MM.1S (cell line): ENCODE results near the gene NCS1.
A peak's percentile ranks its signal among the peaks of the same experiment; 100 is the strongest.

ENCODE experiments used
- DNase-seq: peaks from one replicate; pipeline ENCODE4 v3.0.0-alpha.2; 2015
- H2AFZ ChIP-seq: fragments of 300-600 bp; sonication (generic); 2 replicates; pipeline ENCODE4 v1.6.0; 2016; ENCODE audit warnings: antibody characterized with exemption, low read length
- H3F3A ChIP-seq: fragments of 300-600 bp; sonication (generic); 2 replicates; pipeline ENCODE4 v1.6.1; 2016; ENCODE audit warnings: mild to moderate bottlenecking, antibody characterized with exemption, low read length, moderate library complexity, mixed read lengths; ENCODE audit not compliant: insufficient read depth
- H3K27ac ChIP-seq: fragments of 300-600 bp; sonication (generic); 2 replicates; pipeline ENCODE4 v1.5.1; 2016; ENCODE audit warnings: mild to moderate bottlenecking, low read length
- H3K27me3 ChIP-seq: fragments of 300-600 bp; sonication (generic); replicated peaks from 2 replicates; pipeline ENCODE4 v1.6.0; 2016; ENCODE audit warnings: low read length; ENCODE audit not compliant: insufficient read depth
- H3K36me3 ChIP-seq: fragments of 300-600 bp; sonication (generic); replicated peaks from 2 replicates; pipeline ENCODE4 v1.6.1; 2016; ENCODE audit warnings: mild to moderate bottlenecking, low read length, mixed read lengths; ENCODE audit not compliant: insufficient read depth
- H3K4me1 ChIP-seq: fragments of 300-600 bp; sonication (generic); 2 replicates; pipeline ENCODE4 v1.6.1; 2016; ENCODE audit warnings: low read length, mixed read lengths
- H3K4me2 ChIP-seq: fragments of 300-600 bp; sonication (generic); 2 replicates; pipeline ENCODE4 v1.6.0; 2016; ENCODE audit warnings: low read depth, low read length
- H3K4me3 ChIP-seq: fragments of 300-600 bp; sonication (generic); 2 replicates; pipeline ENCODE4 v1.5.1; 2016; ENCODE audit warnings: low read length, mixed read lengths
- H3K79me2 ChIP-seq: fragments of 300-600 bp; sonication (generic); 2 replicates; pipeline ENCODE4 v1.6.1; 2016; ENCODE audit warnings: mixed run types, low read length, mixed read lengths
- H3K9ac ChIP-seq: fragments of 300-600 bp; sonication (generic); 2 replicates; pipeline ENCODE4 v1.6.1; 2016; ENCODE audit warnings: low read length, mixed read lengths
- H3K9me2 ChIP-seq: fragments of 300-600 bp; sonication (generic); replicated peaks from 2 replicates; pipeline ENCODE4 v1.6.1; 2016; ENCODE audit warnings: mild to moderate bottlenecking, low read length, mixed read lengths; ENCODE audit not compliant: insufficient read depth
- H3K9me3 ChIP-seq: fragments of 300-600 bp; sonication (generic); replicated peaks from 2 replicates; pipeline ENCODE4 v1.6.1; 2016; ENCODE audit warnings: mild to moderate bottlenecking, low read length, mixed read lengths; ENCODE audit not compliant: insufficient read depth
- H4K20me1 ChIP-seq: fragments of 300-600 bp; sonication (generic); 2 replicates; pipeline ENCODE4 v1.6.1; 2016; ENCODE audit warnings: mild to moderate bottlenecking, low read length, moderate library complexity, mixed read lengths; ENCODE audit not compliant: insufficient read depth
- EZH2 ChIP-seq: fragments of 300-600 bp; sonication (generic); optimal IDR thresholded peaks from 2 replicates; pipeline ENCODE3; 2017; ENCODE audit warnings: low read depth, mild to moderate bottlenecking, antibody characterized with exemption, low read length, mixed read lengths
- EZH2phosphoT487 ChIP-seq: fragments of 300-600 bp; sonication (generic); IDR thresholded peaks from 2 replicates; pipeline ENCODE4 v1.6.1; 2018; ENCODE audit warnings: antibody characterized with exemption, low read length
- TF ChIP-seq, protein P1 (sequence below): fragments of 300-600 bp; sonication (generic); IDR thresholded peaks from 2 replicates; pipeline ENCODE4 v1.5.1; 2016; ENCODE audit warnings: antibody characterized with exemption, low read length, mixed read lengths

Gene NCS1

DNA sequence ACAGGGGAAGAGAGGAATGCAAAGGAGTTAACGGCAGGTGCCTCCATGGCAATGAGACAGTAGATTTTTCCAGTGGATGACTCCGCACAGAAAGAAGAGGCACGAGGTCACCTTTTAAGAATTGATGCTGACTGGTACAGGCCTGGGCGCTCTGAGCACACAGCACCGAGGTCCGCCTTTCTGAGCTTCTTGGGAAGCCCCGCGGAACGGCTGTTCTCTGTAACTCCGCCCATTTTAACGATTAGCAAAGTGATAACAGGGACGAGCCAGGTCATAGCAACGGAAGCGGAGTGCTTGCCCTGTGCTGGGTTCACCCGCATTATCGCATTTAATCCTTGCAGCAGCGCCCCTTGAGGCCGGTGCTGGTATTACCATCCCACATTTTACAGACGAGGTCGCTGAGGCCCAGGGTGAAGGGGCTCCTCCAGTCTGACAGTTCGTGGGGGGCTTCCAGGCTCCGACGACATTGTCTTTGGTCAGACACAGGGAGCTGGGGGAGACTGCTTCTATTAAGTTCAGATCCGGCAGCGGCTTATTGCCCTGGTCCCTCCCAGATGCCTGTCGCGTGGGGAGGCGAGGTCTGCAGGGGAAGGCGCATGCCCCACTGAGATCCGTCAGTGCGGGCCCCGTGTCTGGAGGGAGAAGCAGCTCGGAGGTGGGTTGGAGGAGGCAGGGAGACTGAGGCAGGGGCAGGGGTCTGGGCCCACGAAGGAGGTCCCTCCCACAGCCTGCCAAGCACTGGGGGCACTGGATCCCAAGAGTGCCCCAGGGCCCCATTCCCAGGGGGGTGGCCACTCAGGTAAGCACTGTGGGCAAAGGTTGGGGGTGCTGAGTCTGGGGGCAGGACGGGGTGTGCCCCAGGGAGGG lies 71.0 kb downstream of the NCS1 start:
- no peak overlapping the region for H3K27ac ChIP-seq
- H3K79me2 ChIP-seq, result no peaks in the 10 kb centered on the region
- peaks cover 6% of the 10 kb centered on the region; the same call in 1 of the 2 replicates for H3K4me1 ChIP-seq
- H3K9ac ChIP-seq, result no peak overlapping the region
- TF ChIP-seq, protein P1, sequence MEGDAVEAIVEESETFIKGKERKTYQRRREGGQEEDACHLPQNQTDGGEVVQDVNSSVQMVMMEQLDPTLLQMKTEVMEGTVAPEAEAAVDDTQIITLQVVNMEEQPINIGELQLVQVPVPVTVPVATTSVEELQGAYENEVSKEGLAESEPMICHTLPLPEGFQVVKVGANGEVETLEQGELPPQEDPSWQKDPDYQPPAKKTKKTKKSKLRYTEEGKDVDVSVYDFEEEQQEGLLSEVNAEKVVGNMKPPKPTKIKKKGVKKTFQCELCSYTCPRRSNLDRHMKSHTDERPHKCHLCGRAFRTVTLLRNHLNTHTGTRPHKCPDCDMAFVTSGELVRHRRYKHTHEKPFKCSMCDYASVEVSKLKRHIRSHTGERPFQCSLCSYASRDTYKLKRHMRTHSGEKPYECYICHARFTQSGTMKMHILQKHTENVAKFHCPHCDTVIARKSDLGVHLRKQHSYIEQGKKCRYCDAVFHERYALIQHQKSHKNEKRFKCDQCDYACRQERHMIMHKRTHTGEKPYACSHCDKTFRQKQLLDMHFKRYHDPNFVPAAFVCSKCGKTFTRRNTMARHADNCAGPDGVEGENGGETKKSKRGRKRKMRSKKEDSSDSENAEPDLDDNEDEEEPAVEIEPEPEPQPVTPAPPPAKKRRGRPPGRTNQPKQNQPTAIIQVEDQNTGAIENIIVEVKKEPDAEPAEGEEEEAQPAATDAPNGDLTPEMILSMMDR, result peak; percentile 84
- no peak for TF ChIP-seq EZH2
- peaks cover 58% of the 10 kb centered on the region for H3K27me3 ChIP-seq
- peak overlapping the region; percentile 36; the same call in 1 of the 2 replicates for H3K4me2 ChIP-seq
- no peaks in the 10 kb centered on the region for H3K9me2 ChIP-seq
- H3K36me3 ChIP-seq, result no peaks in the 10 kb centered on the region
- H2AFZ ChIP-seq, result no peak overlapping the region; the same call in 1 of the 2 replicates
- H3K9me3 ChIP-seq, result no peaks in the 10 kb centered on the region
- 0 out of 2 replicates have a peak, but pooled peaks cover 4% of the 10 kb centered on the region for H3F3A ChIP-seq
- H4K20me1 ChIP-seq, result no peaks in the 10 kb centered on the region
- no peak overlapping the region for H3K4me3 ChIP-seq
- peak; percentile 48 for DNase-seq

DNA sequence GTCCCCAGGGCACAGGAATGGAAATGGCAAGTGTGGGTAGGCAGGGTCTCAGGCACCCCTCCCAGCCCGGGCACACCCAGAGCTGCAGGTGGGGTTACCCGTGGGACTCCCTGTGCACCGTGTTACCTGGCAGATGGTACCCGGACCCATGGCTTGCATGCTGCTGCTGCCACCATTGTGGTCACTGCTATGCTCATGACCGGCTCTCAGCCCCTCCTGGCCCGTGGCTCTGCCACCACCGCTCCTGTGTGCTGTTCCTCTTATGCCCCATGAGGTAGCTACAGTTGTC lies 71.6 kb downstream of the NCS1 start:
- Histone ChIP-seq H3K4me1 (peaks cover 6% of the 10 kb centered on the region; the same call in 1 of the 2 replicates), H2AFZ (no peak overlapping the region), H3K4me3 (no peak overlapping the region), H3K4me2 (no peak overlapping the region), H4K20me1 (no peaks in the 10 kb centered on the region), H3K36me3 (no peaks in the 10 kb centered on the region), H3F3A (0 out of 2 replicates have a peak, but pooled peaks cover 4% of the 10 kb centered on the region), H3K9ac (no peak overlapping the region), H3K9me3 (no peaks in the 10 kb centered on the region), H3K27ac (no peak overlapping the region), H3K27me3 (peaks cover 59% of the 10 kb centered on the region), H3K79me2 (no peaks in the 10 kb centered on the region), H3K9me2 (no peaks in the 10 kb centered on the region)
- TF ChIP-seq EZH2 (no peak), EZH2phosphoT487 (no peak)
- TF ChIP-seq, protein P1, result no peak
- no peak for DNase-seq

DNA sequence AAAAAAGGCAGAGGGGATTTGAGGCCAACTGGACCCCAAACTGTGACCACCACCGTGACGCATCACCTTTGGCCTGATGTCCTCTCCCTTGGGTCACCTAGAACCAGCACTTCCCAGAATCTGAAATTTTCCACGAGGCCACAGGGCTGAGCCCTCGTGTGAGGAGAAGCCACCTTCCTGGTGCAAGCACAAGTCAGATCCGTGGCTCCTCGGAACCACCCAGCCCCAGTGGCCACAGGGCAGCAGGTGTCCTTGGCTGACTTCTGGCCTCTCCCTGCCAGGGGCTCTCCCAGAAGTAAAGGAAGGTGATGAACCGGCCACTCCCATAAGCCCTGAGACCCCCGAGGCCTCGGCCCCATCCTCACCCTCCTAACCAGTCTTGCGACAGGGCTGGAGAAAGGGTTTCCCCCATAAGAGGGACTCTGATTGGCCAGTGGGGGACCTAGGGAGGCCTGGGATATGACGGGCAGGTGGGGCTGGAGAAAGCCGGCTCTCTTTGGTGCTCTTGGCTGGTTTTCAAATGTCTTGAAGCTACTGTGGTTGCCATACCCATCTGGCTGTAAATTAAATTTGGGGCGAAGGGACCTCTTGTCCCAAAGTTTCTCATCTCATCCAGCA lies 72.5 kb downstream of the NCS1 start:
- Histone ChIP-seq H3K4me2 (no peak overlapping the region), H3K27me3 (peaks cover 66% of the 10 kb centered on the region)

More for the DNA sequence above, 72.5 kb downstream of the NCS1 start:
- no peak overlapping the region for H3K4me3 ChIP-seq
- peaks cover 6% of the 10 kb centered on the region; the same call in 1 of the 2 replicates for H3K4me1 ChIP-seq
- H3F3A ChIP-seq, result 0 out of 2 replicates have a peak, but pooled peaks cover 2% of the 10 kb centered on the region
- no peak for DNase-seq
- no peak overlapping the region for H3K9ac ChIP-seq
- no peaks in the 10 kb centered on the region for H3K9me2 ChIP-seq
- TF ChIP-seq EZH2 (no peak), EZH2phosphoT487 (no peak)
- TF ChIP-seq, protein P1, result no peak
- H4K20me1 ChIP-seq, result no peaks in the 10 kb centered on the region
- H3K9me3 ChIP-seq, result no peaks in the 10 kb centered on the region
- H3K79me2 ChIP-seq, result no peaks in the 10 kb centered on the region
- H3K36me3 ChIP-seq, result no peaks in the 10 kb centered on the region
- H2AFZ ChIP-seq, result no peak overlapping the region
- H3K27ac ChIP-seq, result no peak overlapping the region
